Body of pancreas (tissue), 4 donors: Measurements from ENCODE around the gene TACC2.

Experiments used
- CTCF ChIP-seq, 7 experiments: fragments of 450-650 bp in 4 of 7; fragments of 200-600 bp in 3 of 7; sonication (generic) in 3 of 7; IDR thresholded peaks; one replicate each; pipeline ENCODE4 v1.5.1; 2016 to 2019; ENCODE audit warnings: antibody characterized with exemption in 7 of 7
- POLR2A ChIP-seq, 3 donors: fragments of 450-650 bp; IDR thresholded peaks; one replicate each; pipeline ENCODE4 v1.6.1; 2016; ENCODE audit warnings: antibody characterized with exemption in 3 of 3, mild to moderate bottlenecking in 2 of 3

- TF ChIP-seq CTCF (IDR thresholded peaks at IDR 0.05) (no peak), POLR2A (IDR thresholded peaks at IDR 0.05) (no peak)
Observed at GRCh38 chr10:121981346-121981745, 7.6 kb upstream of the TACC2 start.
